Pancreas (tissue), 10 donors: ENCODE data around the gene NTNG1. TPM values are rescaled to one million over a fixed set of nuclear protein-coding genes. Genes with fewer than 3 reads are reported as not detected.
"Not testable (repeated sequence)": the region's sequence is repeated elsewhere in the genome, so short reads cannot be mapped to it uniquely, and the experiment has no call there.

Experiments used
- ATAC-seq, 4 donors: fragments of 200-7000 bp; cut with Tn5 transposase; one replicate each; pipeline versions ENCODE4 v1.8.0 to v1.9.1; 2020; ENCODE audit warnings: mild to moderate bottlenecking in 4 of 4, moderate library complexity in 4 of 4
- DNase-seq, 6 donors: peaks; one replicate each; pipeline ENCODE4 v3.0.0-alpha.2; 2020
- FAIRE-seq: peaks from 2 replicates; lab custom pipeline; 2012; peaks lifted over from hg19 to GRCh38; lab: Jason Lieb, UNC
- H3K27ac ChIP-seq, 4 donors: fragments of 200-600 bp; sonication (generic); 1 replicate in 3 of 4; 2 replicates in 1 of 4; pipeline versions ENCODE4 v1.5.0 to v1.8.0; 2020
- H3K27me3 ChIP-seq, 4 donors: fragments of 200-600 bp; one replicate each; pipeline ENCODE4 v1.8.0; 2021
- H3K36me3 ChIP-seq, 3 donors: fragments of 200-600 bp; sonication (generic) in 1 of 3; one replicate each; pipeline versions ENCODE4 v1.5.0 to v1.8.0; 2020 to 2021
- H3K4me1 ChIP-seq, 3 donors: fragments of 200-600 bp; one replicate each; pipeline ENCODE4 v1.8.0; 2021
- H3K4me3 ChIP-seq, 4 donors: fragments of 200-600 bp; sonication (generic) in 2 of 4; one replicate each; pipeline versions ENCODE4 v1.5.0 to v1.8.0; 2020 to 2021
- H3K9me3 ChIP-seq, 4 donors: fragments of 200-600 bp; one replicate each; pipeline ENCODE4 v1.8.0; 2021
- CTCF ChIP-seq, 4 donors: fragments of 200-600 bp; sonication (generic) in 3 of 4; IDR thresholded peaks; one replicate each; pipeline versions ENCODE4 v1.5.0 to v1.8.0; 2021; ENCODE audit warnings: antibody characterized with exemption in 4 of 4
- WGBS, 2 donors: extraction: QIAGEN DNeasy Blood & Tissue Kit; methylation state at CpG; one replicate each; pipeline ENCODE4 v1.1.7; 2013; 5-methylcytosine and 5-hydroxymethylcytosine counted together
- intact Hi-C, 3 donors: fragments of 100-400 bp; cut with DNase I; formaldehyde crosslinking; loops; one replicate each; pipeline versions ENCODE4 v1.11.1 to v1.14.2; 2022
- polyA plus RNA-seq, 2 donors: library from polyadenylated mRNA; stranded (reverse); fragments of 200-250 nt; gene quantifications; one replicate each; pipeline ENCODE4 v1.2.3, GENCODE V29; 2013
- total RNA-seq, 6 donors: library from RNA; stranded (reverse); fragmentation: NEBNext Ultra II Directional in 4 of 6; extraction: Animal tissue kit (Norgen Biotek cat#: 25700) in 4 of 6; gene quantifications; one replicate each; pipeline versions ENCODE4 v1.2.1 to v1.2.4, GENCODE V29; 2021 to 2023
- donor health status: healthy with polysubstance abuse.
- donor health status: DM: no; HTN: no; CAD: no; lungs with moderate emphysema.
- donor health status: DM: no; HTN: no; CAD: no.
- donor health status: control.
- donor health status: control.
- donor health status: Bipolar disorder and iron deficiency.
- donor health status: DM: yes; HTN: yes; CAD: no.
- donor health status: DM: no; HTN: no; CAD: no.
- donor health status: DM: no; HTN: no; CAD: no.
- donor health status: DM: yes; HTN: yes; CAD: no.

NTNG1 gene
- total RNA-seq (1 to 10 TPM in 1 of 6 donors, under 1 TPM in 4, not detected in 1; 0.04 to 1.3 (median 0.24) TPM), polyA plus RNA-seq (under 1 TPM; 0.15 to 0.23 TPM)

GRCh38 chr1:107140703-107141490, at the start of gene NTNG1:
Gene NTNG1, plus strand, starts transcription at chr1:107141039.
- Histone ChIP-seq H3K9me3 (no peaks in the 10 kb centered on the region), H3K4me1 (peaks cover 0 to 4% (median 0%) of the 10 kb centered on the region in 3 donors), H3K4me3 (peak within 1 kb of the TSS; percentile 27 to 59 (median 40)), H3K36me3 (no peaks in the 10 kb centered on the region), H3K27ac (no peak within 1 kb of the TSS), H3K27me3 (peaks cover 0 to 2% (median 0%) of the 10 kb centered on the region in 4 donors)
- 1% methylated on average over 47 to 79 of the region's 79 CpGs for WGBS, 2 donors
- DNase-seq (peak in 3 of 6 donors; percentile 10 to 71 (median 58)), ATAC-seq (peak; percentile 38 to 77 (median 62)), FAIRE-seq (no peak)
- intact Hi-C loops = no loop called here
- no peak for TF ChIP-seq CTCF (IDR thresholded peaks at IDR 0.05)

GRCh38 chr1:107091418-107091817, 49.4 kb upstream of the NTNG1 start:
- Histone ChIP-seq H3K27me3 (no peaks in the 10 kb centered on the region), H3K4me1 (no peaks in the 10 kb centered on the region), H3K36me3 (no peaks in the 10 kb centered on the region), H3K27ac (no peak overlapping the region), H3K4me3 (no peak overlapping the region), H3K9me3 (no peaks in the 10 kb centered on the region)
- 70 to 79% methylated on average over 1 of the region's 1 CpG for WGBS, 2 donors
- DNase-seq (no peak), FAIRE-seq (no peak), ATAC-seq (no peak)
- intact Hi-C loops = no loop called here
- TF ChIP-seq CTCF (IDR thresholded peaks at IDR 0.05) = no peak

- 44 to 47% methylated on average over 1 of the region's 1 CpG for WGBS, 2 donors
- H3K36me3 ChIP-seq, H3K4me3 ChIP-seq, H3K27me3 ChIP-seq, FAIRE-seq, H3K4me1 ChIP-seq, H3K27ac ChIP-seq, ATAC-seq, intact Hi-C loops, DNase-seq, H3K9me3 ChIP-seq: not testable (repeated sequence)
Measured at GRCh38 chr1:107093395-107093794, 47.4 kb upstream of the NTNG1 start.

- H3K4me3 ChIP-seq = no peak overlapping the region
- DNase-seq = no peak
- H3K36me3 ChIP-seq = no peaks in the 10 kb centered on the region
- no peak for ATAC-seq
- H3K4me1 ChIP-seq = no peaks in the 10 kb centered on the region
- H3K9me3 ChIP-seq = no peaks in the 10 kb centered on the region
- H3K27me3 ChIP-seq = no peaks in the 10 kb centered on the region
- no peak for TF ChIP-seq CTCF (IDR thresholded peaks at IDR 0.05)
- FAIRE-seq = no peak
- no peak overlapping the region for H3K27ac ChIP-seq
- intact Hi-C loops = no loop called here
Measured at GRCh38 chr1:107095647-107096046, 45.2 kb upstream of the NTNG1 start.

GRCh38 chr1:107096690-107097089, 44.1 kb upstream of the NTNG1 start:
- no peak for FAIRE-seq
- no peak for DNase-seq
- no peak for TF ChIP-seq CTCF (IDR thresholded peaks at IDR 0.05)
- ATAC-seq = no peak
- intact Hi-C loops = no loop called here
- H3K4me3 ChIP-seq = no peak overlapping the region
- 26 to 31% methylated on average over 2 of the region's 2 CpGs for WGBS, 2 donors
- no peaks in the 10 kb centered on the region for H3K4me1 ChIP-seq
- H3K27ac ChIP-seq = no peak overlapping the region
- H3K27me3 ChIP-seq = no peaks in the 10 kb centered on the region
- H3K9me3 ChIP-seq = no peaks in the 10 kb centered on the region
- no peaks in the 10 kb centered on the region for H3K36me3 ChIP-seq
